Caki2 (cell line): Measurements from ENCODE around the gene CTSV. TPM values are rescaled to one million over a fixed set of nuclear protein-coding genes. Genes with fewer than 3 reads are reported as not detected.
"Not testable (repeated sequence)": the region's sequence is repeated elsewhere in the genome, so short reads cannot be mapped to it uniquely, and the experiment has no call there.

Experiments
- DNase-seq: peaks from one replicate; pipeline ENCODE4 v3.0.0-alpha.2; 2015; ENCODE audit warnings: low read depth
- in situ Hi-C: cut with HindIII; loops from 2 replicates; pipeline ENCODE4 v1.10.0; 2016; ENCODE audit warnings: low sequenced_read_pairs, low pct_unique_long_range_greater_than_20kb, mixed read lengths
- total RNA-seq: library from RNA; depleted of rRNA; stranded (reverse); fragments of >200 nt; shearing (Covaris generic); gene quantifications from 2 replicates; pipeline ENCODE4 v1.2.3, GENCODE V29; 2014; ENCODE audit warnings: low replicate concordance; rRNA removed

CTSV gene
- total RNA-seq, 1 experiment from 2014 or later: 0.27 TPM

GRCh38 chr9:96984139-96984538, 54.8 kb downstream of the CTSV start:
- DNase-seq, in situ Hi-C loops: not testable (repeated sequence)

DNA sequence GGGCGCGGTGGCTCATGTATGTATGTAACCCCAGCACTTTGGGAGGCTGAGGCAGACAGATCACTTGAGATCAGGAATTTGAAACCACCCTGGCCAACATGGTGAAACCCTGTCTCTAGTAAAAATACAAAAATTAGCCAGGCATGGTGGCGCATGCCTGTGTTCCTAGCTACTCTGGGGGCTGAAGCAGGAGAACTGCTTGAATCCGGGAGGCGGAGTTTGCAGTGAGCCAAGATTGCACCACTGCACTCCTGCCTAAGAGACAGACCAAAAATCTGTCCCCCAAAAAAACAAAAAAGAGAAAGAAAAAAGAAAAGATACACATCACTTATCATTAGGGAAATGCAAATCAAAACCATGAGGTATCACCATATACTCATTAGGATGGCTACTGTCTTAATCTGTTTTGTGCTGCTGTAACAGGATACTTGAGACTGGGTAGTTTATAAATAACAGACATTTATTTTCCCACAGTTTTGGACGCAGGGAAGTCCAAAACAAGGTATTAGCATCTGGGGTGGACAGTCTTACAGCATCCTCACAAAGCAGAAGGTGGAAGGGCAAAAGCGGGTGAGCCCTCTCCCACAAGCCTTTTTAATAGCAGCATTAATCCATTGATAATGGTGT, 55.3 kb downstream of the CTSV start:
- DNase-seq, in situ Hi-C loops: not testable (repeated sequence)

Other genes starting within 250 kb of the CTSV start
- 1.6 and 5.9 TPM in 2 replicates for gene ZNF782, start 184.6 kb downstream of the CTSV start, total RNA-seq
- not detected in 2 replicates for gene NUTM2G, start 110.3 kb downstream of the CTSV start, total RNA-seq